ENCODE results near the gene CACHD1. TPM values are rescaled to one million over a fixed set of nuclear protein-coding genes. Genes with fewer than 3 reads are reported as not detected.
A peak's percentile ranks its signal among the peaks of the same experiment; 100 is the strongest.

The CACHD1 gene
- total and polyA plus RNA-seq, 3 donors from 2014 or later, result 7.4 to 10.3 (median 8.3) TPM

- Histone ChIP-seq H3K9me3 (no peaks in the 10 kb centered on the region), H3K36me3 (ENCODE audit: low read depth, missing control alignments) (no peaks in the 10 kb centered on the region), H3K27ac (no peak overlapping the region), H3K27me3 (no peaks in the 10 kb centered on the region), H3K4me1 (no peaks in the 10 kb centered on the region), H3K4me3 (no peak overlapping the region)
- intact Hi-C loops (cut with DNase I; ENCODE audit: low total_unique reads), result no loop called here
- WGBS, 2 donors, result 89 to 93% methylated on average over 2 of the region's 2 CpGs
- no peak for DNase-seq
- TF ChIP-seq POLR2A (IDR thresholded peaks at IDR 0.05) (no peak), CTCF (IDR thresholded peaks at IDR 0.05) (no peak)
Observed at GRCh38 chr1:64653466-64653865, 183.5 kb downstream of the CACHD1 start.

GRCh38 chr1:64654519-64655341 is 184.8 kb downstream of the CACHD1 start:
- Histone ChIP-seq H3K4me3 (no peak overlapping the region), H3K27ac (no peak overlapping the region), H3K9me3 (no peaks in the 10 kb centered on the region), H3K36me3 (ENCODE audit: low read depth, missing control alignments) (no peaks in the 10 kb centered on the region), H3K27me3 (no peaks in the 10 kb centered on the region), H3K4me1 (no peaks in the 10 kb centered on the region)
- peak; percentile 28 for DNase-seq
- intact Hi-C loops (cut with DNase I; ENCODE audit: low total_unique reads), result no loop called here
- TF ChIP-seq POLR2A (IDR thresholded peaks at IDR 0.05), result no peak
- peak in 2 of 3 experiments; percentile 17 to 21 for TF ChIP-seq CTCF (IDR thresholded peaks at IDR 0.05)
- 73 to 79% methylated on average over 5 of the region's 5 CpGs for WGBS, 2 donors

GRCh38 chr1:64655861-64656260 is 185.9 kb downstream of the CACHD1 start:
- intact Hi-C loops (cut with DNase I; ENCODE audit: low total_unique reads), result no loop called here
- 57 to 78% methylated on average over 2 of the region's 2 CpGs for WGBS, 2 donors
- H3K27me3 ChIP-seq, result no peaks in the 10 kb centered on the region
- H3K4me3 ChIP-seq, result no peak overlapping the region
- no peak for DNase-seq
- TF ChIP-seq CTCF (IDR thresholded peaks at IDR 0.05), result no peak
- no peak for TF ChIP-seq POLR2A (IDR thresholded peaks at IDR 0.05)
- H3K4me1 ChIP-seq, result no peaks in the 10 kb centered on the region
- no peaks in the 10 kb centered on the region for H3K9me3 ChIP-seq
- H3K27ac ChIP-seq, result no peak overlapping the region
- H3K36me3 ChIP-seq (ENCODE audit: low read depth, missing control alignments), result no peaks in the 10 kb centered on the region

GRCh38 chr1:64659478-64660138 is 189.7 kb downstream of the CACHD1 start:
- H3K9me3 ChIP-seq, result no peaks in the 10 kb centered on the region
- TF ChIP-seq CTCF (IDR thresholded peaks at IDR 0.05), result no peak
- no peak for TF ChIP-seq POLR2A (IDR thresholded peaks at IDR 0.05)
- no peak overlapping the region for H3K4me3 ChIP-seq
- intact Hi-C loops (cut with DNase I; ENCODE audit: low total_unique reads), result no loop called here
- 77 to 78% methylated on average over 6 of the region's 6 CpGs for WGBS, 2 donors
- no peaks in the 10 kb centered on the region for H3K4me1 ChIP-seq
- no peak for DNase-seq
- H3K27me3 ChIP-seq, result no peaks in the 10 kb centered on the region
- H3K36me3 ChIP-seq (ENCODE audit: low read depth, missing control alignments), result no peaks in the 10 kb centered on the region
- H3K27ac ChIP-seq, result no peak overlapping the region
